Smooth muscle cell (in vitro differentiated cells): ENCODE data around the gene OGN. TPM values are rescaled to one million over a fixed set of nuclear protein-coding genes. Genes with fewer than 3 reads are reported as not detected.

Source experiments
- DNase-seq: peaks from one replicate; lab custom pipeline; 2025; ENCODE audit not compliant: unreplicated experiment; lab: John Stamatoyannopoulos, UW
- H2AFZ ChIP-seq: fragments of 200-600 bp; sonication (generic); 2 replicates; pipeline ENCODE4 v1.6.0; 2016; ENCODE audit warnings: antibody characterized with exemption, low read depth, mild to moderate bottlenecking
- H3F3A ChIP-seq: fragments of 200-600 bp; sonication (generic); 2 replicates; pipeline ENCODE4 v1.6.0; 2017; ENCODE audit warnings: antibody characterized with exemption, low read depth
- H3K27ac ChIP-seq: fragments of 200-600 bp; sonication (generic); 2 replicates; pipeline ENCODE4 v1.5.1; 2016; ENCODE audit warnings: low read depth, mild to moderate bottlenecking
- H3K27me3 ChIP-seq: fragments of 200-600 bp; sonication (generic); 2 replicates; pipeline ENCODE4 v1.6.1; 2016; ENCODE audit warnings: low read depth, mild to moderate bottlenecking
- H3K36me3 ChIP-seq: fragments of 200-600 bp; sonication (generic); 2 replicates; pipeline ENCODE4 v1.5.1; 2016; ENCODE audit warnings: low read depth
- H3K4me1 ChIP-seq: fragments of 200-600 bp; sonication (generic); 2 replicates; pipeline ENCODE4 v1.5.1; 2016; ENCODE audit warnings: low read depth
- H3K4me2 ChIP-seq: fragments of 200-600 bp; sonication (generic); 2 replicates; pipeline ENCODE4 v1.6.0; 2016; ENCODE audit warnings: mild to moderate bottlenecking
- H3K4me3 ChIP-seq: fragments of 200-600 bp; sonication (generic); 2 replicates; pipeline ENCODE4 v1.5.1; 2016; ENCODE audit warnings: mild to moderate bottlenecking
- H3K79me2 ChIP-seq: fragments of 200-600 bp; sonication (generic); 2 replicates; pipeline ENCODE4 v1.6.0; 2016; ENCODE audit warnings: low read depth, mild to moderate bottlenecking
- H3K9ac ChIP-seq: fragments of 200-600 bp; sonication (generic); 2 replicates; pipeline ENCODE4 v1.6.0; 2016; ENCODE audit warnings: low read depth
- H3K9me3 ChIP-seq: fragments of 200-600 bp; sonication (generic); replicated peaks from 2 replicates; pipeline ENCODE4 v1.5.1; 2016; ENCODE audit warnings: low read depth
- H4K20me1 ChIP-seq: fragments of 200-600 bp; sonication (generic); 2 replicates; pipeline ENCODE4 v1.6.0; 2016; ENCODE audit warnings: low read depth
- WGBS: methylation state at CpG from one replicate; pipeline ENCODE4 v1.1.7; 2016; ENCODE audit warnings: low lambda C conversion rate; 5-methylcytosine and 5-hydroxymethylcytosine counted together
- polyA plus RNA-seq: library from polyadenylated mRNA; unstranded; fragments of >200 nt; fragmentation: Nextera tagmentation; extraction: Ambion mirVana; gene quantifications from 2 replicates; pipeline ENCODE4 v1.2.1, GENCODE V29; 2016
- total RNA-seq: library from RNA; depleted of rRNA; stranded (reverse); fragments of >200 nt; gene quantifications from 2 replicates; pipeline ENCODE4 v1.2.3, GENCODE V29; 2014
- TF ChIP-seq, protein P1 (sequence below): fragments of 200-600 bp; sonication (generic); IDR thresholded peaks from 2 replicates; pipeline ENCODE4 v1.5.1; 2017; ENCODE audit warnings: borderline replicate concordance, mild to moderate bottlenecking, antibody characterized with exemption; ENCODE audit not compliant: insufficient read depth, poor library complexity, severe bottlenecking

Gene OGN
- total and polyA plus RNA-seq, 2 experiments from 2014 or later = 27.4 to 27.8 TPM

DNA sequence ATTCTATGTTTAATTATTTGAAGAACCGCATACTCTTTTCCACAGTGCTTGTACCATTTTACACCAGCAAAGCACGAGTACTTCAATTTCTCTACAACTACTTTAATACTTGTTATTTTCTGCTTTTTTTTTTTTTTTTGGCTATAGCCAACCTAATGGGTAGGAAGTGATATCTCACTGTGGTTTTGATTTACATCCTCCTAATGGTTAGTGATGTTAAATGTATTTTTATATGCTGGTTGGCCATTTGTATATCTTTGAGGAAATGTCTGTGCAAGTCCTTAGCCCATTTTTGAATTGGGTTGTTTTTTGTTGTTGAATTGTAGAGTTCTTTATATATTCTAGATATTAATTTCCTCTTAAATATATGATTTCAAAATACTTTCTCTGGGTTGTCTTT lies 22.6 kb downstream of the OGN start:
- H3K9ac ChIP-seq = no peak overlapping the region
- H3K27me3 ChIP-seq = no peaks in the 10 kb centered on the region
- WGBS = 96% methylated on average over 2 of the region's 2 CpGs
- no peak overlapping the region for H3K4me2 ChIP-seq
- no peak overlapping the region for H3K27ac ChIP-seq
- no peaks in the 10 kb centered on the region for H4K20me1 ChIP-seq
- TF ChIP-seq, protein P1, sequence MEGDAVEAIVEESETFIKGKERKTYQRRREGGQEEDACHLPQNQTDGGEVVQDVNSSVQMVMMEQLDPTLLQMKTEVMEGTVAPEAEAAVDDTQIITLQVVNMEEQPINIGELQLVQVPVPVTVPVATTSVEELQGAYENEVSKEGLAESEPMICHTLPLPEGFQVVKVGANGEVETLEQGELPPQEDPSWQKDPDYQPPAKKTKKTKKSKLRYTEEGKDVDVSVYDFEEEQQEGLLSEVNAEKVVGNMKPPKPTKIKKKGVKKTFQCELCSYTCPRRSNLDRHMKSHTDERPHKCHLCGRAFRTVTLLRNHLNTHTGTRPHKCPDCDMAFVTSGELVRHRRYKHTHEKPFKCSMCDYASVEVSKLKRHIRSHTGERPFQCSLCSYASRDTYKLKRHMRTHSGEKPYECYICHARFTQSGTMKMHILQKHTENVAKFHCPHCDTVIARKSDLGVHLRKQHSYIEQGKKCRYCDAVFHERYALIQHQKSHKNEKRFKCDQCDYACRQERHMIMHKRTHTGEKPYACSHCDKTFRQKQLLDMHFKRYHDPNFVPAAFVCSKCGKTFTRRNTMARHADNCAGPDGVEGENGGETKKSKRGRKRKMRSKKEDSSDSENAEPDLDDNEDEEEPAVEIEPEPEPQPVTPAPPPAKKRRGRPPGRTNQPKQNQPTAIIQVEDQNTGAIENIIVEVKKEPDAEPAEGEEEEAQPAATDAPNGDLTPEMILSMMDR = no peak
- H3K79me2 ChIP-seq = no peaks in the 10 kb centered on the region
- no peaks in the 10 kb centered on the region for H3F3A ChIP-seq
- no peak overlapping the region for H3K4me3 ChIP-seq
- H3K36me3 ChIP-seq = no peaks in the 10 kb centered on the region
- H3K4me1 ChIP-seq = peaks cover 12% of the 10 kb centered on the region
- no peak overlapping the region for H2AFZ ChIP-seq
- H3K9me3 ChIP-seq = no peaks in the 10 kb centered on the region
- no peak for DNase-seq

DNA sequence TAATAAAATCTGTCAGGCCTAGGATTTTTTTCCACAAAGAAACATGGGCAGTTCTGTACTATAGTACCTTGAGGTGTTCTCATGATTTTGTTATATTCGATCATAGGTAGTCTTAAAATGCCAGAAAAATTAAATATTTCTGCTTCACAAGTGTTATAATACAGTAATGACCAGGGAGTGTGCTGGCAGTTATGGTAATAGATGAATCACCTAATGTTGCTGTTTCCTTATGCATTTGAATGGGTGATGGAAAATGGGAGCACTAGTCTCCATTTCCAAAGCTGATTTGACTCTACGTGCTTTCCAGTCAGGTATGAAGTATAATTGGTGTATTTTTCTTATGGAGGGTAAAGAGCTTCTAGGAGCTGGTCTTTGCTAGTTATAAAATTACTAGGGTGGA lies 23.8 kb downstream of the OGN start:
- Histone ChIP-seq H3F3A (no peaks in the 10 kb centered on the region), H3K4me3 (no peak overlapping the region), H3K27me3 (no peaks in the 10 kb centered on the region), H3K9ac (no peak overlapping the region), H3K27ac (no peak overlapping the region), H3K9me3 (no peaks in the 10 kb centered on the region), H4K20me1 (no peaks in the 10 kb centered on the region), H3K4me1 (peaks cover 12% of the 10 kb centered on the region), H3K4me2 (no peak overlapping the region), H2AFZ (no peak overlapping the region), H3K79me2 (no peaks in the 10 kb centered on the region), H3K36me3 (peaks cover 4% of the 10 kb centered on the region)
- WGBS = 97% methylated on average over 2 of the region's 2 CpGs
- no peak for DNase-seq
- TF ChIP-seq, protein P1 = no peak

DNA sequence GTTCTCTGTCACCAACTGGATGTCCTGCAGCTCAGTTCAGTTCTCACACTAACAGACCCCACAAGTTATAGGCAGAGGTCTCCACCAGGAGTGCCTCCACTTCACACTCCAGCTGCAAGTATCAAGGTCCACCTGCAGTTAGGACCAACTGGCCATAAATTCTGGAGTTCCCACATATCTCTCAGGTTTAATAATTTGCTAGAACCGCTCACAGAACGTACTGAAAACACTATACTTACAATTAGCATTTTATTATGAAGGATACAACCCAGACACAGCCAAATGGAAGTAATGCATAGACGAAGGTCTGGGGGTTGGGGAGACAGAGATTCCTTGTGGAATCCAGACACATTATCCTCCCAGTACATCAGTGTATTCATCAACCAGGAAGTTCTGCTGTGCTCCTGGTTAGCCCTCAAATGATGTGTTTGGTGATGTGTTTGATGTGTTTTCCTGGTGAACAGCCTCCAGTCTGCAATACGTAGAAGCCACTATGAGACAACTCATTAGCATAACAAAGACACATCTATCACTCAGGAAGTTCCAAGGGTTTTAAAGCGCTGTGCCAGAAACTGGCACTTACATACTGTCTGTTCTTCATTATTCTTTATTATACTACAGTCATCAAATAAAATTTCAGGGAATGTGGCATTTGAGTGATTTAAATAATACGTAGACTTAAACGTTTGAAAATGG lies 25.4 kb downstream of the OGN start:
- peak overlapping the region; percentile 4 for H3K4me2 ChIP-seq
- H3K79me2 ChIP-seq = no peaks in the 10 kb centered on the region
- TF ChIP-seq, protein P1 = no peak
- no peaks in the 10 kb centered on the region for H3K27me3 ChIP-seq
- no peak for DNase-seq
- no peaks in the 10 kb centered on the region for H4K20me1 ChIP-seq
- H3K27ac ChIP-seq = peak overlapping the region; percentile 20
- WGBS = 26% methylated on average over 7 of the region's 7 CpGs
- no peaks in the 10 kb centered on the region for H3K9me3 ChIP-seq
- H3K4me1 ChIP-seq = peaks cover 12% of the 10 kb centered on the region
- H2AFZ ChIP-seq = no peak overlapping the region
- no peak overlapping the region for H3K4me3 ChIP-seq
- H3K9ac ChIP-seq = no peak overlapping the region
- H3F3A ChIP-seq = no peaks in the 10 kb centered on the region
- H3K36me3 ChIP-seq = peaks cover 4% of the 10 kb centered on the region

DNA sequence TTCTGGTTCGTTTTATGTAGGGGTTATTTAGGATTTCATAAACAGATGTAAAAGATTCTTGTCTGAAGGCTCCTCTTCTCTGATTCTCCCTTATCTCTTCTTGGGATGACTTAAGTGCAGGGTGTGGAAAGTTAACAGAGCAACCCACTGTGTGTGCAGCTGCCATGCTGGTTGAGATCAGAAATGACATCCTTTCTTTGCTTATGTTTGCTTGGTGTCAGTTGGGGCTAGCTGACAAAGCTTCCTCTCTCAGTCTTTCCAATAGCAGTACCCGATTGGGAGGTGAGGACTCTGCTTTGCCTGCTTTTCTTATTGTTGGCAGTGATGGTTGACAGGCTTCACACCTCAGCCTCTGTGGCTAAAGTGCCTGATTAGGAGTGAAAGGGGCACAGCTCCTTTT lies 26.5 kb downstream of the OGN start:
- TF ChIP-seq, protein P1 = no peak
- no peaks in the 10 kb centered on the region for H3F3A ChIP-seq
- no peaks in the 10 kb centered on the region for H3K9me3 ChIP-seq
- 22% methylated on average over 2 of the region's 2 CpGs for WGBS
- peak overlapping the region; percentile 35 for H2AFZ ChIP-seq
- H3K9ac ChIP-seq = no peak overlapping the region
- no peaks in the 10 kb centered on the region for H3K27me3 ChIP-seq
- H3K4me1 ChIP-seq = peaks cover 12% of the 10 kb centered on the region
- no peak overlapping the region for H3K4me2 ChIP-seq
- DNase-seq = no peak
- no peak overlapping the region for H3K4me3 ChIP-seq
- no peaks in the 10 kb centered on the region for H3K79me2 ChIP-seq
- H3K36me3 ChIP-seq = peaks cover 4% of the 10 kb centered on the region
- H4K20me1 ChIP-seq = no peaks in the 10 kb centered on the region
- peak overlapping the region; percentile 34 for H3K27ac ChIP-seq
